DND-41 (cell line): Measurements from ENCODE around the gene OCA2.

ENCODE experiments used
- CTCF ChIP-seq: IDR thresholded peaks from 2 replicates; pipeline ENCODE4 v1.5.1; 2012; ENCODE audit warnings: borderline replicate concordance, low read length, moderate library complexity, mild to moderate bottlenecking; ENCODE audit not compliant: poor library complexity, severe bottlenecking; ENCODE audit errors: extremely low read depth
- EZH2 ChIP-seq: IDR thresholded peaks from 3 replicates; pipeline ENCODE4 v1.6.1; 2012; ENCODE audit warnings: borderline replicate concordance, low read depth, mild to moderate bottlenecking, moderate library complexity, low read length, inconsistent platforms; ENCODE audit not compliant: severe bottlenecking

- TF ChIP-seq CTCF (no peak), EZH2 (no peak)
These were observed 351.1 kb downstream of the OCA2 start for GRCh38 chr15:27747997-27748396.
